Measurements from ENCODE around the gene PGLYRP3.

GRCh38 chr1:153362187-153362775 is 49.5 kb upstream of the PGLYRP3 start:
- TF ChIP-seq CTCF (IDR thresholded peaks at IDR 0.05): no peak
- no peak for TF ChIP-seq POLR2A (IDR thresholded peaks at IDR 0.05)
